ENCODE measurements around the gene PARP12. TPM values are rescaled to one million over a fixed set of nuclear protein-coding genes. Genes with fewer than 3 reads are reported as not detected.

The PARP12 gene
- total and polyA plus RNA-seq, 8 donors: 13.0 to 135 (median 33.2) TPM

DNA sequence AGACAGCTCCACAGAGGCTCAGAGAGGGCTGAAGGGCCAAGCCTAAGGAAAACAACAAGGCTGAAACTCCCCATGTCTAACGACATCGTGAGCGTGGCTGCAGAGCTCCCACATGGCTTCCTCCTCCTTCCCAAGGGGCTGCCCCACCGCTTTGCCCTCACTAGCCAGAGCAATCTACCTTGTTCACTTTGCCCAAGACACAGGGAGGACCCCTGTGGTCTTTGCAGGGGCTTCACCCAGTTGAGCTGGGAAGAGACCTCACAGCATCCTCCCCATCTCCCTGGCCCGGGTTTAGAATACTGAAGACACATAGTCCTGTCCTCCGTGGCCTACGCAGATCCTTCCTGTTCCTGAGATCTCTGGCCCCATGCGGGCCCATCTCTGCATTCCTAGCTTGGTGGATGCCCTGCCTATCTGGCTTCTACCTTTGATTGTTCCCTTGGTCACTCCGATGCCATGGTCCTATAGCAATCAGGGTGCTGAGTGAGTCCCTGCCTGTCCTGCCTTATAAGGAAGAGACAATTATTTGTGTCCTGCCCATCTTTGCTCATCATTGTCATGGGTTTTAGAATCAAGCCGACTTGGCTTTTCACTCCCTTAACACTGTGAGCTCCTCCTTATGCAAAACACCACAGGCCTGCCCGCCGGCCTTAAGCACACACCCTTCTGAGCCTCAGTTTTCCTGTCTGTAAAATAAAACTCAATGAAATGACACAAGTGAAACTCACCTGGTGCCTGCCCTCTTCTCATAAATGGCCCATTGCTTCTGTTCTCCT, 73.2 kb downstream of the PARP12 start:
- Histone ChIP-seq H3K9me3 (no peaks in the 10 kb centered on the region), H3K4me3 (no peak overlapping the region), H3K27me3 (no peaks in the 10 kb centered on the region), H3K27ac (no peak overlapping the region), H3K36me3 (no peaks in the 10 kb centered on the region), H3K4me1 (peaks cover 0 to 3% (median under 1%) of the 10 kb centered on the region in 4 donors)
- TF ChIP-seq EP300 (IDR thresholded peaks at IDR 0.05) (no peak), POLR2AphosphoS5 (IDR thresholded peaks at IDR 0.05) (no peak), POLR2A (IDR thresholded peaks at IDR 0.05) (no peak)
- TF ChIP-seq, protein P1, sequence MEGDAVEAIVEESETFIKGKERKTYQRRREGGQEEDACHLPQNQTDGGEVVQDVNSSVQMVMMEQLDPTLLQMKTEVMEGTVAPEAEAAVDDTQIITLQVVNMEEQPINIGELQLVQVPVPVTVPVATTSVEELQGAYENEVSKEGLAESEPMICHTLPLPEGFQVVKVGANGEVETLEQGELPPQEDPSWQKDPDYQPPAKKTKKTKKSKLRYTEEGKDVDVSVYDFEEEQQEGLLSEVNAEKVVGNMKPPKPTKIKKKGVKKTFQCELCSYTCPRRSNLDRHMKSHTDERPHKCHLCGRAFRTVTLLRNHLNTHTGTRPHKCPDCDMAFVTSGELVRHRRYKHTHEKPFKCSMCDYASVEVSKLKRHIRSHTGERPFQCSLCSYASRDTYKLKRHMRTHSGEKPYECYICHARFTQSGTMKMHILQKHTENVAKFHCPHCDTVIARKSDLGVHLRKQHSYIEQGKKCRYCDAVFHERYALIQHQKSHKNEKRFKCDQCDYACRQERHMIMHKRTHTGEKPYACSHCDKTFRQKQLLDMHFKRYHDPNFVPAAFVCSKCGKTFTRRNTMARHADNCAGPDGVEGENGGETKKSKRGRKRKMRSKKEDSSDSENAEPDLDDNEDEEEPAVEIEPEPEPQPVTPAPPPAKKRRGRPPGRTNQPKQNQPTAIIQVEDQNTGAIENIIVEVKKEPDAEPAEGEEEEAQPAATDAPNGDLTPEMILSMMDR (IDR thresholded peaks at IDR 0.05): no peak
- intact Hi-C loops (cut with DNase I; ENCODE audit: low total_unique reads): no loop called here
- WGBS, 5 donors: 83 to 93% (median 91%) methylated on average over 12 of the region's 12 CpGs
- no peak for DNase-seq

DNA sequence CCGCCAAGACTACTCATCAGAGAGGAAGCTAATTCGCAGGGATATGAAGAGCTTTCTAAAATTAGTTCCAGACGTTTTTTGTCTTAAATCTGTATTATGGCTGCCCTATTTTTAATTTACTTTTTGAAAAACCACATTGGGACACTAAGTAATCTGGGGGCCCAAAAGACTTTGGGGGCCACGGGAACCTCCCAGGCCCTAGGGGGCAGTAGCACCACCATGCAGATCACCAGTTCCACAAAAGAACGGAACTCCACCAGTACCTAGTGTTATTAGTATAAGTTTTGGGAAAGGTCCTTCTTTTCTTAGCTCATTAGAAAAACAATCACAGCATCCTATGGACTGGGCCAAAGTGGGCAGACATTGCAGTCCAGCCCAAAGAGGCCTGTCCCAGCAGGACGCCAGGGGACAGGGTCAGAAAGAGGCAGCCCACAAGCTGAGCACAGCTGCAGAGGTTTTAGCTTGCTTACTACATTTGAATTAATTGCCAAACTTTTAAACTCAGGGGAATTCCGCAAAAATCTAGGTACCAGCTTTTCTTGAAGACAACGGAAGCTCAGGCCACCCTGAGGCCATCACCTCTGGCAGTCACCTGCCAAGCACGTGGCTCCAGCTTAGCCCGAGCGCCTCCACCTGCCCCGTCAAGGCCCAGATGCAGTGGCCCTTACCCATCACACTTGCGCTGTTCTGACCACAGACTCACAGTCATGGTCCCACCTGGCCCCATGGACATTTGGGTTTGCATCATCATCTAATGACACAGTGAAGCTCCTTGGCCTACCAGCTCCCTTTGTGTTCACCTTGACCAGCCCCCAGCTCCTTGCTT, 74.8 kb downstream of the PARP12 start:
- Histone ChIP-seq H3K27ac (no peak overlapping the region), H3K9me3 (no peaks in the 10 kb centered on the region), H3K4me1 (no peaks in the 10 kb centered on the region), H3K36me3 (no peaks in the 10 kb centered on the region), H3K27me3 (no peaks in the 10 kb centered on the region), H3K4me3 (no peak overlapping the region)
- TF ChIP-seq, protein P1 (IDR thresholded peaks at IDR 0.05): no peak
- TF ChIP-seq EP300 (IDR thresholded peaks at IDR 0.05) (no peak), POLR2AphosphoS5 (IDR thresholded peaks at IDR 0.05) (no peak), POLR2A (IDR thresholded peaks at IDR 0.05) (no peak)
- 79 to 87% (median 84%) methylated on average over 13 of the region's 13 CpGs for WGBS, 5 donors
- no peak for DNase-seq
- intact Hi-C loops (cut with DNase I; ENCODE audit: low total_unique reads): no loop called here

DNA sequence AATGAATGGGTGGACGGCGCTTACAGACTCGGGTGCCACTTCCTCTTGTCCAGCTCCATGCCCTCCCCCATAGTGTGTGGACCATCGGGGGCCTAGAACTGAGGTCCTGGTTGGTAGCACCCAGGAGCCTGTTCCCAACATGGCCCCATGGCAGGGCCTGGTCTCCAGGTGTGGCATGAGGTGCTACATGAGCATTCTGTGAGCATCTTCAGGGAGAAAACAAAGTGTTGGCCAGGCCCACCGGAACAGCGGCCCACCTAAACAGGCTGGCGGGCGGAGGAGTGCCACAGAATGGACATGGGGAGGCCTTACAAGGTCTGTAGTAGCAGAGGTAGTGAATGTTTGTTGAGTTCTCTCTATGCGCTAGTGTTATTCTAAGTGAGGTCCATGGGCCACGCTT, 76.9 kb downstream of the PARP12 start:
- H3K4me3 ChIP-seq: no peak overlapping the region
- H3K36me3 ChIP-seq: no peaks in the 10 kb centered on the region
- no peaks in the 10 kb centered on the region for H3K9me3 ChIP-seq
- H3K4me1 ChIP-seq: peaks cover 0 to 4% (median 0%) of the 10 kb centered on the region in 4 donors
- intact Hi-C loops (cut with DNase I; ENCODE audit: low total_unique reads): no loop called here
- TF ChIP-seq POLR2AphosphoS5 (IDR thresholded peaks at IDR 0.05): no peak
- TF ChIP-seq EP300 (IDR thresholded peaks at IDR 0.05): no peak
- TF ChIP-seq, protein P1 (IDR thresholded peaks at IDR 0.05): no peak
- TF ChIP-seq POLR2A (IDR thresholded peaks at IDR 0.05): no peak
- 90 to 98% (median 96%) methylated on average over 9 to 10 of the region's 10 CpGs for WGBS, 5 donors
- no peak for DNase-seq
- H3K27me3 ChIP-seq: no peaks in the 10 kb centered on the region
- H3K27ac ChIP-seq: no peak overlapping the region

DNA sequence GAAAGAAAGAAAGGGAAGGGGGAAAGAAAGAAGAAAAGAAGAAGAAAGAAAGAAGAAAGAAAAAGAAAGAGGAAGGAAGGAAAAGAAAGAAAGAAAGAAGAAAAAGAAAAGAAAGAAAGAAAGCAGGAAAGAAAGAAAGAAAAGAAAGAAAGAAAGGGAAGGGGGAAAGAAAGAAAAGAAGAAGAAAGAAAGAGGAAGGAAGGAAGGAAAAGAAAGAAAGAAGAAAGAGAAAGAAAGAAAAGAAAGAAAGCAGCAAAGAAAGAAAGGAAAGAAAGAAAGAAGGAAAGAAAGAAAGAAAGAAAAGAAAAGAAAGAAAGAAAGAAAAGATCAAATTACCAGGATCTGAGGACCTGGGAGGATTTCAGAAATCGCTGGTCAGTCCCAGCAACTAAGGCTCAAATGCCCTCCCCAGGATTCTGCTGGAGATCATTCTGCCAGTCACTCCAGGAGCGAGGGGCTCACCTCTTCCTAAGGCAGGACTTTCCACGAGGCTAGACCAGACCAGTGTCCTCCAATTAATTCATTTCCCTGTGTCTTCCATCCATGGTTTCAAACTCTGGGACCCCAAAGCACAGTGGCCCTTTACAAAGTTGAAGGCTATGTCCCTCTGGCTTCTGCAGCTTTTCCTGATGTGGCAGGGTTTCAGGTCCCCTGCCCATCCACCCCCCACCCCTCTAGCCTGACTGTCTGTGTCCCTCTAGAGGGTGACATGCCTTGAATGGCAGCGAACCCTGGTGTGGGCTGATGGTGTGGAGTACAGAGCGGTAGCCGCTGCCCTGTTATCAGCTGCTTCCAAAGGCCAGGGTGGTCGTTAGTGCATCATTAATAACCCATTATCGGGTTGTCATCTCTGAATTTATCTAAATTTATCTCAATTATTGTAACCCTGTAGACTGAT, 77.9 kb downstream of the PARP12 start:
- 70 to 82% (median 77%) methylated on average over 8 of the region's 8 CpGs for WGBS, 5 donors
- no peak for DNase-seq
- H3K9me3 ChIP-seq: no peaks in the 10 kb centered on the region
- no peaks in the 10 kb centered on the region for H3K36me3 ChIP-seq
- TF ChIP-seq, protein P1 (IDR thresholded peaks at IDR 0.05): no peak
- TF ChIP-seq POLR2AphosphoS5 (IDR thresholded peaks at IDR 0.05) (no peak), EP300 (IDR thresholded peaks at IDR 0.05) (no peak), POLR2A (IDR thresholded peaks at IDR 0.05) (no peak)
- peaks cover 0 to 11% (median 0%) of the 10 kb centered on the region in 4 donors for H3K4me1 ChIP-seq
- no peak overlapping the region for H3K4me3 ChIP-seq
- H3K27me3 ChIP-seq: no peaks in the 10 kb centered on the region
- intact Hi-C loops (cut with DNase I; ENCODE audit: low total_unique reads): no loop called here
- no peak overlapping the region for H3K27ac ChIP-seq
